Activated T-helper 9 cell treated with anti-CD3 and anti-CD28 coated beads, Interleukin-2, amount 50 U/mL, for 16 hours (primary cell): ENCODE results near the gene RBMX.

Experiments
- DNase-seq: peaks from one replicate; pipeline ENCODE4 v3.0.0-alpha.2; 2020; ENCODE audit warnings: low read depth

The RBMX gene

DNA sequence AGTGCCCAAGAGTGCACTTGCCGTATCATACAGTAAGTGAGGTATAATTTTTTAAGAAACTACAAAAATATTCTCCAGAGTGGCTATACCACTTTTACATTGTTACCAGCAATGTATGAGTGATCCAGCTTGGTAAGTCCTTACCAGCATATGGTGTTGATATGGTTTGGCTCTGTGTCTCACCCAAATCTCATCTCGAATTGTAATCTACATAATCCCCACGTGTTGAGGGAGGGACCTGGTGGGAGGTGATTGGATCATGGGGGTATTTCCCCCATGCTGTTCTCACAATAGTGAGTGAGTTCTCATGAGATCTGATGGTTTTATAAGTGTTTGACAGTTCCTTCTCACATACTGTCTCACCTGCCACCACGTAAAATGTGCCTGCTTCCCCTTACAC is 44.8 kb downstream of the RBMX start:
- DNase-seq: no peak

DNA sequence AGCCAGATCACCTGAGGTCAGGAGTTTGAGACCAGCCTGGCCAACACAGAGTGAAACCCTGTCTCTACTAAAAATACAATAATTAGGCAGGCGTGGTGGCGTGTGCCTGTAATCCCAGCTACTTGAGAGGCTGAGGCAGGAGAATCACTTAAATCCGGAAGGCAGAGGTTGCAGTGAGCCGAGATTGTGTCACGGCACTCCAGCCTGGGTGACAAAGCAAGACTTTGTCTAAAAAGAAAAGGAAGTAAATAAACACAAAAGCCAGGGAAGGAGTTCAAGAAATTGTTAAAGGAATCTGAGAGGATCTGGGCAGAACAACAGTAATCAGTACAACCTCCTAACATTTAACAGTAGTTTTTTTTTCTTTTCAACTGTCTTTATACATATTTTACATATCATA is 51.1 kb downstream of the RBMX start:
- DNase-seq: no peak

- no peak for DNase-seq
These were observed 51.7 kb downstream of the RBMX start for GRCh38 chrX:136828830-136829229.

- no peak for DNase-seq
These were observed 53.5 kb downstream of the RBMX start for GRCh38 chrX:136827026-136827425.

- no peak for DNase-seq
These were observed 54.8 kb downstream of the RBMX start for GRCh38 chrX:136825771-136826170.
